Fibroblast of skin of right quadriceps (primary cell): ENCODE results near the gene WWOX.

Experiments
- DNase-seq: peaks from one replicate; pipeline ENCODE4 v3.0.0-alpha.2; 2013

The WWOX gene

GRCh38 chr16:78147911-78148401 is 48.5 kb downstream of the WWOX start:
- no peak for DNase-seq

GRCh38 chr16:78150233-78150632 is 50.8 kb downstream of the WWOX start:
- DNase-seq: no peak

DNA sequence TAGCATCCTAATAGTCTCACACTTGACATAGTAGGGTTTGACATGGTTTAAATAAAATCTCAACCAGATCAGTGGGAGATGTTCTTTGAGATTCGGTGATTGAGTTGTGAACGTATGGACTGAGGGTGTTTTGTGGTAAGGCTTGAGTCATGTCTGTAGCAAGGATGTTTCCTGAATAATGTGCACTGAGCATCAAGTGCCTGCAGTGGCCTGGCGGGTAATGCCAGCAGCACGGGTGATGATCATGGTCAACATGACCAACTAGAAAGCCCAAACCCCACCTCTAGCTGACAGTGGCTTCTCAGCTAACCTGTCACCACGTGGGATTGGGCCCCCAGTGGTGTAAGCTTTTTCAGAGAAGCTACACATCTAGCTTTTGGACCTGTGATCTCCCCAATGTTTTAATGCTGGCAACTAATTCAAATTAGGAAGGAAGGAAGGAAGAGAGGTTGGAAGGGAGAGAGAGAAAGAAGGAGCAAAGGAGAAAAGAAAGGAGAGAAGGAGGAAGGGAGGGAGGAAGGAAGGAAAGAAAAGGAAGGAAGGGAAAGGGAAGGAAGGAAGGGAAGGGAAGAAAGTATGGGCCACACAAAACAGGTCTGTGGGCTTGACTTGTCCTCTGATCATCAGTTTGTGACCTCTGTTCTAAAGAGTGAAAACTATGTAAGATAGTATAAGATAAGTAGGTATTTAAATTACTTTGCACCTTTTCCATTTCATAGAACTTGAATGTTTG is 55.4 kb downstream of the WWOX start:
- no peak for DNase-seq

GRCh38 chr16:78155791-78156345 is 56.4 kb downstream of the WWOX start:
- DNase-seq: no peak

DNA sequence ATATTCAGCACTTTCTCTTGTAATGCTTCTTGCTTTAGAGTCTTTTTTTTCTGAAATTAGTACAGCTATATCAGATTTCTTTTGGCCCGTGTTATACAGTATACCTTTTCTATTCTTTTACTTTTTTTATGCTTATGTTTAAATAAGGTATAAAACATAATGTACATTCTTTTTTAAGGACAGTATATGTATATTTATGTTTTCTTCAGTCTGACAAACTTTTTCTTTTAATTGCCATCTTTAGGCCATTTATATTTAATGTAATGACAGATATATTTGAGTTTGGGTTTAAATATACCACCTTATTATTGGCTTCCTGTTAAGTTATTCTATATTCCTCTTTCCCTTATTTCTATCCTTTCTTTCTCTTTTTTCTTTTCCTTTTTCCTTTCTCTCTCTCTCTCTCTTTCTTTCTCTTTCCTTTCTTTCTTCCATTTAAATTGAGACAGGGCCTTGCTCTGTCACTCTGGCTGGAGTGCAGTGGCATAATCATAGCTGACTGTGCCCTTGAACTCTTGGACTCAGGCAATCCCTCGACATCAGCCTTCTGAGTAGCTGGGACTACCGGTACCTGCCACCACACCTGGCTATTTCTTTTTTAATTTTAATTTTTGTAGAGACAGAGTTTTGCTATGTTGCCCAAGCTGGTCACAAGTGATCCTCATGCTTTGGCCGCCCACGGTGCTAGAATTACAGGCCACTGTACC is 61.7 kb downstream of the WWOX start:
- no peak for DNase-seq

GRCh38 chr16:78163772-78164670 is 64.6 kb downstream of the WWOX start:
- DNase-seq: no peak

DNA sequence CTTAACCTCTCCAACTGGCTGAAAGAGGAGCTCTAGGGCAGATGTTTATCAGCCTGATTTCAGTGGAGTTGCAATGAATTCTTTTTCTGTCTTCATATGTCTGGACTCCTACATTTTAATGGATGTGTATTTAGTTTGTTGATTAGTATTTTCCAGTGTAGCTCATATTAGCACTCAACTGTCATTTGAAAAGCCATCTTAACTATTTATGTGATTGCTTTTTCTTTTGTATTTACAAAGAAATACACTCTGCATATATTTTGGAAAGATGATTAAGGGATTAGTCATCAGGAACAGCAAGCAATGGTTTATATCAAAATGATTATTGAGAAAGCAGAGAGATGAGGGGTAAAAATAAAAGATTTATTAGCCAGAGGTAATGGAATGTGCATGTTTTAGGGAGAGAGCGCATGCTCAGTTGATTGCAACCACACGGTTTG is 71.1 kb downstream of the WWOX start:
- peak; percentile 2 for DNase-seq

- DNase-seq: no peak
These were observed 75.8 kb downstream of the WWOX start for GRCh38 chr16:78175287-78175686.

GRCh38 chr16:78176435-78176834 is 77.0 kb downstream of the WWOX start:
- DNase-seq: no peak

DNA sequence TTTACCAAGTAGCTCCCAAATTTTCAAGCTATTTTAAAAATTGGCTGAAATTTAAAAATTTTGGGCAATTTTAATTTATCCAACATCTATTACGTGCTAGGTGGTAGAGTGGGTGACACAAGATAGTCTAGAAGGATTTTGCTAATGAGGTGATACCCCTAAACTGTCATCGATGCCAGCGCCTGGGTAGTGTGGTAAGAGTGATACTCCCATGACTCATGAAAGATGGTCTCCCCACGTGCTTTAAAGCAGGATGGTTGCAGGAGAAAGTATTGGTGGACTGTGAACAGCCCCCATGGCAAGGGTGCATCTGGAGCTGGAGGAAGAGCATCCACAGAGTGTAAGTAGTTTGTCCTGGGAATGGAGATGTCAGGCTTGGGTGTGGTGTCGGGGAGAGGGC is 77.8 kb downstream of the WWOX start:
- no peak for DNase-seq

DNA sequence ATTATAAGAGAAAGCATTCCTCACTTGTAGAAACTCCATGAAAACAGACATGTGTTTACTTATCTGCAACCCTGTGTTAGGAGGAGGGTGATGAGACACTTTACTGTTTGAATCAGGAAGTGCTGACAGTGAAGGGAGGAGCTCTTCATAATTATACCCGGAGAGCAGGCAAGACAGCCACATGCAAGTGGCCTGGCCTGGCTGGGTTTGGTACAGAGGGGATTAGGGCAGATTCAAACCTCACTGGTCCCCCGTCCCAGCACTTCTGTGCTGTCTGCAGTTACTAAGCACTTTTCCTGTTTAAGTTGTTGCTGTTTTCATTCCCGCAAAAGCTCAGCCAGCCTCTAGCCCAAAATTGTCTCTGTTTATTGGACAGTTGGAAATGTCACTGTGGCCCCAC is 78.5 kb downstream of the WWOX start:
- DNase-seq: no peak

DNA sequence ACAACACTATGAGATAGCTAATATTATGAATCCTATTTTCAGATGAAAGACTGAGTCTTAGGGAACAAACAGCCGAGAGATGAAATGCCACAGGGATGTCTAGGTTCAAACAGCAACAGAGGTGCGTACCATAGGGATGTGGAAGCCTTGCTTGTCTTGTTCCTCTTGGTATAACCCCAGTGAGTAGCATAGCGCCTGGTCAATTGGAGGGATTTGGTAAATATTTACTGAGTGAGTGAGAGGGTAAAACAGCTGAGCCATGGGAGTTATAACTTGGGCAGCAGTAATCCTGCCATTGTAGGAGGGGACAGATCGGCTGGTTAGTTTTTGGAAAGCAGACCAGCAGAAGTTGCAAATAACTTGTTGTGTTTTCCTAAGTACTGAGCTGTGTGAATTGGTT is 80.2 kb downstream of the WWOX start:
- no peak for DNase-seq

DNA sequence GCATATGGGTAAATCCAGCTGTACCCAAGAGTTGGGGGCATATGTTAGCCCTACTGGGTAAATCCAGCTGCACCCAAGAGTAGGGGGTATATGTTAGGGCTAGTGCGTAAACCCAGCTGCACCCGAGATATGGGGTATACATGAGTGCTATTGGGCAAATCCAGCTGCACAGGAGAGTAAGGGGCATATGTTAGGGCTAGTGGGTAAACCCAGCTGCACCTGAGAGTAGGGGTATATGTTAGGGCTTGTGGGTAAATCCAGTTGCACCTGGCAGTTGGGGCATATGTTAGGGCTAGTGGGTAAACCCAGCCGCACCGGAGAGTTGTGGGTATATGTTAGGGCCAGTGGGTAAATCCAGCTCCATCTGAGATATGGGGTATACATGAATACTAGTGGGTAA is 80.9 kb downstream of the WWOX start:
- no peak for DNase-seq

- DNase-seq: no peak
These were observed 84.2 kb downstream of the WWOX start for GRCh38 chr16:78183437-78184237.

GRCh38 chr16:78184238-78185183 is 85.1 kb downstream of the WWOX start:
- peak; percentile 50 for DNase-seq

- DNase-seq: no peak
These were observed 89.7 kb downstream of the WWOX start for GRCh38 chr16:78189121-78189520.

DNA sequence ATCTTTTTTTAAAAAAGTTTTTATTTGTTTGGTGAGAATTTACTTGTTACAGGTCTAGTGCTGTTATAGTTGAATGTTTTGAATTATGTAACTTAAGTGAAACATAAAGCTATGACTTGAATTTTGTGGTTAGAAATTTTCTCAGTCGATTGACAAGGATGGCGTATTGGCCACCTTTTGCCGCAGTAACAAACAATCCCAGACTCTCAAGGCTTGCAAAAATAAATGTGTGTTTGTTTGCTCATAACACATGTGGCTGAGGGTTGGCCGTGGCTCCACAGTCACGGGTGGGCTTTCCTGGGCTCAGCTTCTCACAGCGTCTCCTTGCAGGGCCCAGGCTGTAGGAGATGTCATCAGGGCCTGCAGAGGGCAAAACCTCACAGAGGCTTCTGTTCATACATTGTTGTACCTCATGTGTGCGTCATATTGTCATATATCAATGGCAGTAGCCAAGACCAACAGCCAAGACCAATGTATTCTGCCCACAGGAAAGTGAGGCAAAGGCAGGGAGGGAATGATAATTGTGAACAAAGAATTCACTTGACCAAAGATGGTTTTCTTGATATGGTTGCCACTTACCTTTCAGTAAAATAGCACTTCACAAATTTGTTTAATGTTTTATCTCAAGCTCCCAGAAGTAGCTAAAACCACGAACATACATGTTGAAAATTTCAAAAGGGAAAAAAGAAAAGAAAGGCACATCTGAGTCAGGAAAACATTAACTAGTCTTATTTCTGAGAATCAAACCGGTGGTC is 93.5 kb downstream of the WWOX start:
- no peak for DNase-seq

- DNase-seq: no peak
These were observed 95.5 kb downstream of the WWOX start for GRCh38 chr16:78194948-78195347.

DNA sequence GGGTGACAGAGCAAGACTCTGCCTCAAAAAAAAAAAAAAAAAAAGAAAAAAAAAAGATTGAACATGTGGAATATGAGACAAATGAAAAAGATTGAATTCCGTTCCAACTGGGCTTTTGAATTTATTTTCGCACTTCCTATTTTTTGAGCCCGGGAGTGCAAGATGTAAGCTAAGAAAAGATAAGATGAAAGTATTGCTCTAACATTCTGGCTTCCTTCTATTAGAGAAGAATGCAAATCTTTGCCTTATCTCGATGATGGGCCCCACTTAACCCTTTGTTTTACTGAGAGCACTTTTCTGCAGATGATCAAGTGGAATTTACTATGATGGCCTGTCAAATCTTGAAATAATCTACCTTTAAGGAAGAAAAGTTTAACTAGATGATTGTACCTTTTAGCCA is 96.3 kb downstream of the WWOX start:
- DNase-seq: no peak

DNA sequence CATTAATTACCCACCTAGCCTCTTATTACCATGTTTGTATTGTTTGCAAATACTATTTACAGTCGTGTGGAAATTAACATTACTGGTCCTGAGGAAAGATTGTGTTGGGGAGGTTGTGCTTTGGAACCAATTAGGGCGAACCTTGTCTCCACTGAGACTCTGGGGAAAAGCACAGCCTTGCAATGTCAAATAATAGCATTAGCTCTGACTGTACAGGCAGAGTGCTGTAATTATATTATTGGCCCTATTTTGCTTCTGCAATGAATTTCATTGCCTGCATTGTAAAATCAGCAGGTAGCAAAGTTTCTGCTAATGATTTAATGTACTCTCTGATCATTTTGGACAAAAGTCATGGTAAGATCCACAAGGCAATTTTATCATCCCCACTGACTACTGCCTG is 97.0 kb downstream of the WWOX start:
- no peak for DNase-seq
